Large intestine (tissue), 3 donors: ENCODE data around the gene ENTR1. TPM values are rescaled to one million over a fixed set of nuclear protein-coding genes. Genes with fewer than 3 reads are reported as not detected.
"Not testable (repeated sequence)": the region's sequence is repeated elsewhere in the genome, so short reads cannot be mapped to it uniquely, and the experiment has no call there.

Experiments
- DNase-seq, 2 donors: peaks; one replicate each; pipeline versions ENCODE4 v3.0.0 to v3.0.0-alpha.2; 2013
- H3K27ac ChIP-seq: one replicate; pipeline ENCODE4 v1.5.1; 2013; ENCODE audit warnings: low read length
- H3K27me3 ChIP-seq: 2 replicates; pipeline ENCODE4 v1.6.1; 2013; ENCODE audit warnings: low read length; ENCODE audit not compliant: control insufficient read depth, insufficient read depth
- H3K36me3 ChIP-seq: 2 replicates; pipeline ENCODE4 v1.6.1; 2013; ENCODE audit warnings: low read length; ENCODE audit not compliant: control insufficient read depth, insufficient read depth
- H3K4me1 ChIP-seq: one replicate; pipeline ENCODE4 v1.6.1; 2013; ENCODE audit warnings: low read length; ENCODE audit not compliant: control insufficient read depth, insufficient read depth
- H3K4me3 ChIP-seq: one replicate; pipeline ENCODE4 v1.5.1; 2013; ENCODE audit warnings: low read length
- H3K9me3 ChIP-seq: one replicate; pipeline ENCODE4 v1.6.1; 2013; ENCODE audit warnings: mild to moderate bottlenecking, low read depth, low read length, moderate library complexity; ENCODE audit not compliant: control insufficient read depth
- WGBS: methylation state at CpG from one replicate; pipeline ENCODE4 v1.1.5; 2013; ENCODE audit warnings: low lambda C conversion rate; ENCODE audit not compliant: insufficient coverage; 5-methylcytosine and 5-hydroxymethylcytosine counted together
- polyA plus RNA-seq: library from polyadenylated mRNA; unstranded; fragments of 120-200 nt; gene quantifications from one replicate; pipeline ENCODE4 v1.2.1, GENCODE V29; 2013

ENTR1 gene
- polyA plus RNA-seq, 1 donor: 50.1 TPM

DNA sequence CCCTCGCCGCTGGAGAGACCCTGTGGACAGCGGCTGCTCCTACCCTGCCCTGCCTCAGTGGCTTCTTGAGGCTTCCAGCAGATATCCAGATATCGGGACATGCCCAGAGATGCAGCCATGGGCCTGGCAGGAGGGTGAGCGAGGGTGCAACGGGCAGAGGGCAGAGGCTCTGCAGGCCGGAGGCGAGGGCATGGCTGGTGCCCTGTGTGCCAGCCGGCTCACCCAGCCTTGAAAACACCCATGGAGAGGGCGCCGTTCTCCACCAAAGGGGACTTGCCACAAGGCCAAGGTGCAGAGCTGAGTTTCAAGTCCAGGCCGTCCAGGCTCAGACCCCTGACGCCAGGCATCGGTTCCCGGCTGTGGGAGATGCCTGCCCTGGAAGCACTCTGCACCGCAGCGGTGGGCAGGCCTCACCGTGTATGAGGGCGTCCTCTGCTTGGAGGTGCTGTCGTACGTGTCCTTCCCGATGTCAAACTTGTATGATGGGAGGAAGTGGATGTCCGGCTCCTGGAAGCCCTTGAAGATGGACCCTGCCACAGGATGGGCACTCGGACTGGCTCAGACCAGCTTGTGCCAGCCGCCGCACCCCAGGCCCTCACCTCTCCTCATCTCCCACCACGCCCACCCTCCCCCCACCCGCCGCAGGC is 20.3 kb upstream of the ENTR1 start:
- no peaks in the 10 kb centered on the region for H3K9me3 ChIP-seq
- no CpG with 5 or more reads among the region's 29 CpGs for WGBS
- no peak for DNase-seq
- no peak overlapping the region for H3K4me3 ChIP-seq
- H3K27me3 ChIP-seq: no peaks in the 10 kb centered on the region
- H3K4me1 ChIP-seq: no peaks in the 10 kb centered on the region
- H3K27ac ChIP-seq: no peak overlapping the region
- H3K36me3 ChIP-seq: peaks cover 56% of the 10 kb centered on the region

DNA sequence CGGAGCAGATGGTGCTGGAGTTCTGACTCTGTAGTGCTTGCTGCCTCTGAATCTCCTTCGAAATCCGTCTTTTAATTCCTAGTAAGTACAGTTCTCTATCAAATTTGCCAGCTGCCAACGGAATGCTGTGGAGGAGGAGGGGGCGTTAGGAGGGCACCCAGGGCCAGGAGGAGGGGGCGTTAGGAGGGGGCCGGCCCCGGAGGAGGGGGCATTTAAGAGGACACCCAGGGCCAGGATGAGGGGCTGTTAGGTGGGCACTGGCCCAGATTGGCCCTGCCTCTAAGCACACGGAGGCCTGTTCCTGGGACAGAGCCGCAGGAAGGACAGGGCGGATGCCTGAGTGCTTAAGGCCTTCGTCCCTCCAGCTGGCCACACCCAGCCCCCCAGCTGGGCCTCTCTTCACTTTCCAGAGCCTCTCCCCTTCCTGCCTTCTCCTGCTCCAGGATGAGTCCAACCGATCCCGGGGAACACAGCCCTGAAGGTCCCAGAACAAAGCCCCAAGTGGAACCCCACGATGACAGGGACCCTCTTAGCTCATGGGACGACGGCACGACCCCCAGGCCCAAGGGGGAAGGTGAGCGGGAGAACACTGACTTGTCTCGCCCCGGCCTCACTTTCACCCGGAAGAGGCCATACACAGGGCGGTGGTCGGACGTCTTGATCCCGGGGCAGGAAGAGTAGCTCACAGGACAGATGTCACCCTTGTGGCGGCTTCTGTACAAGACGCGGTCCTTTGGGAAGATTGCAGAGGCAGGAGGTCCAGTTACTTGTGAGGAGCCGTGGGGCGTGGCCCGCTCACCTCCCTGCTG is 19.5 kb upstream of the ENTR1 start:
- no CpG with 5 or more reads among the region's 32 CpGs for WGBS
- no peak overlapping the region for H3K4me3 ChIP-seq
- no peak overlapping the region for H3K27ac ChIP-seq
- H3K36me3 ChIP-seq: peaks cover 52% of the 10 kb centered on the region
- no peak for DNase-seq
- no peaks in the 10 kb centered on the region for H3K9me3 ChIP-seq
- H3K4me1 ChIP-seq: no peaks in the 10 kb centered on the region
- H3K27me3 ChIP-seq: no peaks in the 10 kb centered on the region

DNA sequence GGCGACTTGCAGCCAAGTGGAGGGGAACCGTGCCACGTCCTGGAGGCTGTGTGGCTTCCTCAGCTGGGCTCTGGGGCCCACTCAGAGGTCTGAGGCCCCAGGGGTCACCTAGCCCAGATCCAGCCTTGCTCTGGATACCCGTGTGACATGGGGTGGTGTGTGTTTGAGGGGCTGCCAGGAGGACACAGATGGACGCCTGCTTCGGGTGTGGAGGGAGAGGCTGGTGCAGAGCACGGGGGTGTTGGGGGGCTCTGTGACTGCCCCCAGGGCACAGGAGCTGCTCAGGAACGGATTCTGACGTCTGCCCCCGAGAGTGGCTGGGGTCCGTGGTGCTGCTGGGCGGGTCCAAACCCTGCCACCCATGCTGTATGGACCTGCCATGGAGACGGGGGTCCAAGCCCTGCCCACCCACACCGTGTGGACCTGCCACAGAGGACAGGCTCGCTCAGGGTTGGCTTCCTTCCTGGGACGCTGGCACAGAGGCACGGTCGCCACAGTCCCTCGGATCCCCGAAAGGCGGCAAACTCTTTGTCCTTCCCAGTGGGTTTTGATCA is 18.7 kb upstream of the ENTR1 start:
- no CpG with 5 or more reads among the region's 21 CpGs for WGBS
- Histone ChIP-seq H3K9me3 (no peaks in the 10 kb centered on the region), H3K4me3 (no peak overlapping the region), H3K4me1 (no peaks in the 10 kb centered on the region), H3K27ac (no peak overlapping the region), H3K27me3 (no peaks in the 10 kb centered on the region), H3K36me3 (peaks cover 56% of the 10 kb centered on the region)
- no peak for DNase-seq

DNA sequence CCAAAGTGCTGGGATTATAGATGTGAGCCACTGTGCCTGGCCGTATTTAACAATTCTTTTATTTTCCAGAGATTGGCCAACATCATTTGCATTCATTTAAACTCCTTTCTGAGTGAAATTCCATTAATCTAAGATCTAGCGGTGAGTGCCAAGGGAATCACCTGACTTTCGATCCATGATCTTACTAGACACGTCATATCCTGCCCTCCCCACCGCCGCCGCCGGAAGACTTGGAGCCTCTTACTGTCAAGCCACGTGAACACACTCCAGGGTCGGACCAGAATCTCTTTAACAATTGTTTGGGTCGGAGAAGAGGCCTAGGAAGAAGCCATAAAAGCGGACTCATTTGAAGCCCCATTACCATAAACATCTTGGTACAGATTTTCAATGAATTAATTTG is 16.4 kb upstream of the ENTR1 start:
- no peak overlapping the region for H3K27ac ChIP-seq
- 89% methylated on average over 1 of the region's 12 CpGs for WGBS
- no peak for DNase-seq
- H3K4me3 ChIP-seq: no peak overlapping the region
- H3K27me3 ChIP-seq: no peaks in the 10 kb centered on the region
- no peaks in the 10 kb centered on the region for H3K4me1 ChIP-seq
- H3K36me3 ChIP-seq: peaks cover 62% of the 10 kb centered on the region
- no peaks in the 10 kb centered on the region for H3K9me3 ChIP-seq

DNA sequence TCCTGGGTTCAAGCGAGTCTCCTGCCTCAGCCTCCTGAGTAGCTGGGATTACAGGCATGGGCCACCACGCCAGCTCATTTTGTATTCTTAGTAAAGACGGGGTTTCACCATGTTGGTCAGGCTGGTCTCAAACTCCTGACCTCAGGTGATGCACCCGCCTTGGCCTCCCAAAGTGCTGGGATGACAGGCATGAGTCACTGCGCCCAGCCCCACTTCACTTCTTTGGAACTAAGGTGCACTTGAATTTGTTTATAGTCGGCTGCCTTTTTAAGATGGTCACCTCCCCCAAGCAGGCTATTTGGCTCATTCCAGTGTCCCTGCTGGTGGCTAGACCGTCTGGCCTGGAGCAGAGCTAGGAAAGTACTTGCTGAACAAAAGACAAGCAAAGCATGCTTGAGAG is 15.0 kb upstream of the ENTR1 start:
- WGBS: no CpG with 5 or more reads among the region's 7 CpGs

DNA sequence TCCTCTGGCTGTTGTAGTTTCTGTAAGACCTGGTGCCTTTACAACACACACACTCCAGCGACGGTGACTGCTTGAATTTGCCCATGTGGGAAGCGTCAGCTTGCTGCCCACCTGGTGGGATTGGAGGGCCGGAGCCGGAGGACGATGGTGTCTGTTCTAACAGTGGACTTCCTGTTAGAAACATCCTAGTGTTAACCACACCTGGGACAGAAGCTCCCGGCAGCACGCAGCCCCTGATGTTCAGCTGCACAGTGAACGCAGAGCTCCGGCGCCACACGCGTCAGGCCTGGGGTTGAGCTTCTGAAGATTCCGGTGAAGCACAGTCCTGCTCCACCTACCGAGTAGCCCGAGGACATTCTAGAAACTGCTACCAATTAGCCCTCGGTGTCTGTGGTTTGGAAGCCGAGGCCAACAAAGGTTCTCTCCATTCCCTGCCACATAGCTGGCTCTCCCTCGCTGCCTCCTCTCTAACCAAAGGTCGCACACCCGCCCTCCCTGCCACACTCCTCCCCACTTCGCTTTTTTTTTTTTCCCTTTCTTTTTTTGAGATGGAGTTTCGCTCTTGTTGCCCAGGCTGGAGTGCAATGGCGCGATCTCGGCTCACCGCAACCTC is 14.4 kb upstream of the ENTR1 start:
- 100% methylated on average over 3 of the region's 27 CpGs for WGBS
- DNase-seq: no peak
- peaks cover 64% of the 10 kb centered on the region for H3K36me3 ChIP-seq
- H3K27ac ChIP-seq: no peak overlapping the region
- H3K27me3 ChIP-seq: no peaks in the 10 kb centered on the region
- no peaks in the 10 kb centered on the region for H3K9me3 ChIP-seq
- no peak overlapping the region for H3K4me3 ChIP-seq
- H3K4me1 ChIP-seq: no peaks in the 10 kb centered on the region

More for the DNA sequence above, 15.0 kb upstream of the ENTR1 start:
- peaks cover 66% of the 10 kb centered on the region for H3K36me3 ChIP-seq
- H3K4me3 ChIP-seq, H3K27ac ChIP-seq, DNase-seq, H3K4me1 ChIP-seq, H3K27me3 ChIP-seq, H3K9me3 ChIP-seq: not testable (repeated sequence)

DNA sequence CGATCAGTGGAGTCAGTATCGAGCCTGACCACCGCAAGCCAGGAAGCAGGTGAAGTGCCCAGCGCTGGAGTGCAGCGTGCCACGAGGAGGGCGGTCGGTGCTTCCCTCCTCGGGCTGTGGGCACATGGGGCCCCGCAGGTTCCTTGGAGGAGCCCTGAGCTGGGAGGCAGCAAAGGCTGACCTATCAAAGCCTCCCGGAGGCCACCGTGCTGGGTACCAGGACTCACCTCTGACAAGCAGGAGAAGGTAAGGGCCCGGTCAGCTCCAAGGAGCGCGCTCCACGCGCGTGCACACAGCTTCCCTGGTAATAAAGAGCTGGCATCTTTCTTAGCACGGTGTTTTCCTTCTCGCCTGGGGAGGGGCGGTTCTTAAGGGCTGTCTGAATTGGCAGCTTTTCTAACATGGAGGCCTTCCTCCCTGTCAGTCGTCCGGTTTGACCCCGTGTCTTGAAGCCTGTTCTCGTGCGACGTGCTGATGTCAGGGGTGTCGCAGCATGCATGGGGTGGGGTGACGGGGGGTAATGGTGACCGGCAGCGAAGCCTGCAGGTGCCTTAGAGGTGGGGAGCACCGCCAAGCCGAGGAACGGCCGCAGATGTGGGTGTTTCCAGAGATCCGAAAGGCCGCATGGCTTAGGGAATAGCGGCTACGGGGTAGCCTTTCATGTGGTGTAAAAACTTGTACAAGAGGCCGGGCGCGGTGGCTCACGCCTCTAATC is 13.2 kb upstream of the ENTR1 start:
- no peaks in the 10 kb centered on the region for H3K27me3 ChIP-seq
- H3K4me1 ChIP-seq: no peaks in the 10 kb centered on the region
- H3K27ac ChIP-seq: no peak overlapping the region
- no CpG with 5 or more reads among the region's 43 CpGs for WGBS
- H3K4me3 ChIP-seq: no peak overlapping the region
- no peaks in the 10 kb centered on the region for H3K9me3 ChIP-seq
- no peak for DNase-seq
- H3K36me3 ChIP-seq: peaks cover 65% of the 10 kb centered on the region

DNA sequence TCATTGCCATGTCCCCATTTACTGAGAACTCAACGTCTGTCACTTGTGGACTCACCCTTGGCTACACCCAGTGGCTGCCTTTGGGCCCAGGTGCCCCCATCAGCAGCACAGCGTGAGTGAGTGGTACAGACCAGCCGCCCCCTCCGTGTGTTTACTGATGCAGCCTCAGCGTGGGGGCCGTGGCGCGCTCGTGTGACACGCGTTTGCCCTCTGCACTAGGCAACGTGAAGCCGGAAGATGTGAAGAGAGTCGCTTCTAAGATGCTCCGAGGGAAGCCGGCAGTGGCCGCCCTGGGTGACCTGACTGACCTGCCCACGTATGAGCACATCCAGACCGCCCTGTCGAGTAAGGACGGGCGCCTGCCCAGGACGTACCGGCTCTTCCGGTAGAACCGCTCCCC is 12.5 kb upstream of the ENTR1 start:
- H3K36me3 ChIP-seq: peaks cover 72% of the 10 kb centered on the region
- H3K27me3 ChIP-seq: no peaks in the 10 kb centered on the region
- H3K4me1 ChIP-seq: no peaks in the 10 kb centered on the region
- H3K4me3 ChIP-seq: no peak overlapping the region
- H3K9me3 ChIP-seq: no peaks in the 10 kb centered on the region
- no peak overlapping the region for H3K27ac ChIP-seq
- DNase-seq: no peak
- no CpG with 5 or more reads among the region's 26 CpGs for WGBS

DNA sequence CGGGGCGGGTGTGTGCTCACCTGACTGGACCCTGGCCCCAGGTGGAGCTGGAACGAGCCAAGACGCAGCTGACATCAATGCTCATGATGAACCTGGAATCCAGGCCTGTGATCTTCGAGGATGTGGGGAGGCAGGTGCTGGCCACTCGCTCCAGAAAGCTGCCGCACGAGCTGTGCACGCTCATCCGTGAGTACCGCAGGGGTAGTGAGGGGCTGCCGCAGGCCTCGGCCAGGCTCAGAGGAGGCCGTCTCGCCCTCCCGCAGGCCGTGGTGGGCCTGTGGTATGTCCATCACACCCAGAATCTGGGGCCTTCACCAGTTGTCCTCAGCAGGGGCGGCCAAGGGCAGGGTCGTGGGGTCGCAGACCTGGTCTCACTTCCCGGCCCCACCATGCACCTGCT is 11.4 kb upstream of the ENTR1 start:
- DNase-seq: no peak
- H3K4me1 ChIP-seq: no peaks in the 10 kb centered on the region
- H3K4me3 ChIP-seq: no peak overlapping the region
- no peak overlapping the region for H3K27ac ChIP-seq
- peaks cover 73% of the 10 kb centered on the region for H3K36me3 ChIP-seq
- H3K9me3 ChIP-seq: no peaks in the 10 kb centered on the region
- no CpG with 5 or more reads among the region's 21 CpGs for WGBS
- no peaks in the 10 kb centered on the region for H3K27me3 ChIP-seq

DNA sequence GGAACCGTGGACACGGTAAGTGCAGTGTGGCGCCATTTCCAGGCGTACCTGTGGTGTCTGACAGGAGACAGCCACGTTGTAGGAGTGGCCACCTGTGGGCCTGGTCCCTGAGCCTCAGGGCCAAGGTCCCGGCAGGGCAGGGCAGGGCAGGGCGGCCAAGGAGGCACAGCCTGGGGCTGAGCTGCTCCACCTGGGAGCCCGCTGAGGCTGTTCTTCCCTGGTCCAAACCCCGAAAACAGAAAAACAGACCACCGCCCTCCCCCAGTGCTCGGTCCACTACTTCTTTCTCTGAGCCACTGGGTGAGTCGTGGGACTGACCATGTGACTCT is 8.6 kb upstream of the ENTR1 start:
- DNase-seq: no peak
- WGBS: no CpG with 5 or more reads among the region's 12 CpGs
- Histone ChIP-seq H3K27me3 (no peaks in the 10 kb centered on the region), H3K9me3 (no peaks in the 10 kb centered on the region), H3K36me3 (peaks cover 87% of the 10 kb centered on the region), H3K4me3 (no peak overlapping the region), H3K27ac (no peak overlapping the region), H3K4me1 (no peaks in the 10 kb centered on the region)
